ENCODE results near the gene STXBP2. TPM values are rescaled to one million over a fixed set of nuclear protein-coding genes. Genes with fewer than 3 reads are reported as not detected.

Gene STXBP2
- total and polyA plus RNA-seq, 9 of the 15 experiments (the other 6 are each of a cell fraction or from before 2014, with no cell fraction given): 2.5 to 163 (median 71.3) TPM

GRCh38 chr19:7652061-7652641 is 15.2 kb downstream of the STXBP2 start (continued):
- TF ChIP-seq ZNF318 (IDR thresholded peaks at IDR 0.05; ENCODE audit: borderline replicate concordance in 1 of 2, low read depth in 1 of 2) (0 out of 4 replicates have a peak, but pooled peaks of 1 of the 2 experiments have one; percentile 36), ADNP (tag; IDR thresholded peaks at IDR 0.05) (no peak; the same call in 1 of the 2 replicates), CREB1 (IDR thresholded peaks at IDR 0.05) (no peak), CREB1 (CRISPR knock-in tag; IDR thresholded peaks at IDR 0.05) (peak; percentile 38; the same call in 1 of the 2 replicates), ATF3 (IDR thresholded peaks at IDR 0.05) (peak; percentile 96), ATF3 (CRISPR knock-in tag; conservative IDR thresholded peaks at IDR 0.05) (no peak; the same call in none of the 2 replicates), CHD2 (IDR thresholded peaks at IDR 0.05; ENCODE audit: low read depth, low read length) (no peak), SMARCE1 (IDR thresholded peaks at IDR 0.05) (peak; percentile 35; the same call in 1 of the 2 replicates), ESRRA (IDR thresholded peaks at IDR 0.05; ENCODE audit: borderline replicate concordance, low read depth) (peak; percentile 75; the same call in 1 of the 2 replicates), ARID3B (CRISPR knock-in tag; IDR thresholded peaks at IDR 0.05; ENCODE audit: borderline replicate concordance) (no peak), CBFA2T2 (conservative IDR thresholded peaks at IDR 0.05) (0 out of 2 replicates have a peak, but pooled peaks have one; percentile 15), L3MBTL2 (IDR thresholded peaks at IDR 0.05) (peak; percentile 96), CTCFL (IDR thresholded peaks at IDR 0.05; ENCODE audit: borderline replicate concordance, insufficient read depth, low read depth, low read length, poor library complexity, severe bottlenecking) (peak; percentile 39), MBD2 (IDR thresholded peaks at IDR 0.05; ENCODE audit: borderline replicate concordance, low read depth) (no peak)
